NT2/D1 (cell line): ENCODE data around the gene EDAR.

Experiments used
- DNase-seq: peaks from one replicate; pipeline ENCODE4 v3.0.0-alpha.2; 2011; ENCODE audit warnings: low read depth, low spot score
- H3K27me3 ChIP-seq: 2 replicates; pipeline ENCODE4 v1.6.0; 2011; ENCODE audit warnings: mild to moderate bottlenecking; ENCODE audit not compliant: insufficient read length, insufficient read depth
- H3K36me3 ChIP-seq: 2 replicates; pipeline ENCODE4 v1.6.1; 2011; ENCODE audit warnings: mild to moderate bottlenecking, low read length, mixed read lengths; ENCODE audit not compliant: insufficient read depth, insufficient read length
- H3K4me1 ChIP-seq: 2 replicates; pipeline ENCODE4 v1.5.1; 2011; ENCODE audit not compliant: insufficient read depth, insufficient read length
- H3K4me3 ChIP-seq: 2 replicates; pipeline ENCODE4 v1.5.1; 2011; ENCODE audit warnings: low read depth; ENCODE audit not compliant: insufficient read length
- H3K9ac ChIP-seq: 2 replicates; pipeline ENCODE4 v1.6.0; 2011; ENCODE audit warnings: low read depth; ENCODE audit not compliant: insufficient read length
- H3K9me3 ChIP-seq: 2 replicates; pipeline ENCODE4 v1.5.1; 2011; ENCODE audit warnings: mild to moderate bottlenecking, low read length; ENCODE audit not compliant: insufficient read depth
- SUZ12 ChIP-seq: IDR thresholded peaks from 2 replicates; pipeline ENCODE4 v1.6.1; 2011; ENCODE audit not compliant: insufficient read length, insufficient read depth; ENCODE audit errors: extremely low read depth
- YY1 ChIP-seq: IDR thresholded peaks from 2 replicates; pipeline ENCODE4 v1.6.1; 2011; ENCODE audit not compliant: insufficient read length, insufficient read depth
- ZNF274 ChIP-seq: IDR thresholded peaks from 2 replicates; pipeline ENCODE4 v1.6.1; 2011; ENCODE audit warnings: mild to moderate bottlenecking, low read depth, low read length

The EDAR gene

GRCh38 chr2:108911401-108911800 is 77.6 kb downstream of the EDAR start:
- no peak overlapping the region for H3K9ac ChIP-seq
- TF ChIP-seq ZNF274 (no peak), YY1 (no peak), SUZ12 (no peak)
- no peaks in the 10 kb centered on the region for H3K27me3 ChIP-seq
- no peaks in the 10 kb centered on the region for H3K36me3 ChIP-seq
- no peak overlapping the region for H3K4me3 ChIP-seq
- no peaks in the 10 kb centered on the region for H3K4me1 ChIP-seq
- no peak for DNase-seq
- no peaks in the 10 kb centered on the region for H3K9me3 ChIP-seq

DNA sequence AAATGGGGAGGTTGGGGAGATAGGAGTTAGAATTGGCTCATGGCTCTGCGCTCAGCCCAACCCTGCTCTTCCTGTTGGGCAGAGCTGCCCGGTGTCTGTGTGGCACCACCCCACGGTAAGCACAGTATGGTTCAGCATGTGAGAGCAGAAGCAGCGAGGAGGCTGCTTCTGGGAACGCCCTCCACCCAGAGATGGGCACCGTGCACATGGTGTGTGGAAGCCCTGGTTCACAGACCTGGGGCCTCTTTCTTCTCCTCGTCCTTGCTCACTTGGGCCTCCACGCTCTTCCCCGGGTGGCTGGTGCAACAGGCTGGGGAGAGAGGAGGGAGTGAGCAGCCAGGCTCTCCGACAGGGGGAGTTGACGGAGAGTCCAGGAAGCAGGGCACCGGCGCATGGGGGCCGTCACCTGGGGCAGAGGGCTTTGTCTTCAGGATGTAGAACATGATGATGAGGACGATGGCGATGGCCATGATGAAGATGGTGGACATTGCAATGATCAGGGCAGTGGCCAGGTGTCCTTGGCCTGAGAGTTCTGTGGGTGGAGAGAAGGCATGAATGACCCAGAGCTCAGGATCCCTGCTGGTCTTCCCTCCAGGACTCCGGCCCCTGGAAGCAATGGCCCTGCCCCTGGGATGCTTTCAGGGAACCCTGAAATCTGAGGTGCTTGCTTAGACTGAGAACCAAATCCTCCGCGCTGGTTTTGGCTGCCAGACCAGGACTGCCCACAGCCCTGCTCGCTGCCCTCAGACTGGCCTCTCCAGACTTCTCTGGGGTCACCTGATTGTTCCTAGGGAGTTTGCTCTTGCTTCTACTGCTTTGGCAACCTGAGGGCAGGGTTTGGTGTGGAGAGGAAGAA is 78.3 kb downstream of the EDAR start:
- TF ChIP-seq SUZ12 (no peak), ZNF274 (no peak), YY1 (no peak)
- Histone ChIP-seq H3K4me1 (no peaks in the 10 kb centered on the region), H3K9me3 (no peaks in the 10 kb centered on the region), H3K27me3 (no peaks in the 10 kb centered on the region), H3K9ac (no peak overlapping the region), H3K36me3 (no peaks in the 10 kb centered on the region), H3K4me3 (no peak overlapping the region)
- no peak for DNase-seq

DNA sequence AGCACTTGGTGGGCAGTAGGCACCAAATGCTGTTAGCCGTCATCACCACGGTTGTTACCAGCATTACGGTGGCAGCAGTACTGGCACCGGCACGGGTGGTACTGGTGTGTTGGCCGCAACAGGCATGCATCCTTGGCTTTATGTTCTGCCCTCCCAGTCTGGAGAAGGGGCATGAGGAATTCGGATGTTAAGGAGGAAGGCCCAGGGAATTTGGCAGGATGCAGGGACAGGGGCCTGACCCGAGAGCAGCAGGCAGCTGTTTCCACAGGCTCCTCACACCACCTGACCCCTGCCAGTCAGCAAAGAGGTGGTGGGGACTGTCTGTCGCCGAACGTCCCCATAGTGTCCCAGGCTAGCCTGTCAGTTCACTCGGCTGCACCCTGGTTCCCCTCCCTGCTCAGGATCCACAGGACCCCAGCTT is 79.0 kb downstream of the EDAR start:
- no peak for DNase-seq
- H3K36me3 ChIP-seq, result no peaks in the 10 kb centered on the region
- H3K4me1 ChIP-seq, result no peaks in the 10 kb centered on the region
- TF ChIP-seq YY1 (no peak), SUZ12 (no peak), ZNF274 (no peak)
- no peak overlapping the region for H3K4me3 ChIP-seq
- no peaks in the 10 kb centered on the region for H3K9me3 ChIP-seq
- H3K27me3 ChIP-seq, result no peaks in the 10 kb centered on the region
- H3K9ac ChIP-seq, result no peak overlapping the region

DNA sequence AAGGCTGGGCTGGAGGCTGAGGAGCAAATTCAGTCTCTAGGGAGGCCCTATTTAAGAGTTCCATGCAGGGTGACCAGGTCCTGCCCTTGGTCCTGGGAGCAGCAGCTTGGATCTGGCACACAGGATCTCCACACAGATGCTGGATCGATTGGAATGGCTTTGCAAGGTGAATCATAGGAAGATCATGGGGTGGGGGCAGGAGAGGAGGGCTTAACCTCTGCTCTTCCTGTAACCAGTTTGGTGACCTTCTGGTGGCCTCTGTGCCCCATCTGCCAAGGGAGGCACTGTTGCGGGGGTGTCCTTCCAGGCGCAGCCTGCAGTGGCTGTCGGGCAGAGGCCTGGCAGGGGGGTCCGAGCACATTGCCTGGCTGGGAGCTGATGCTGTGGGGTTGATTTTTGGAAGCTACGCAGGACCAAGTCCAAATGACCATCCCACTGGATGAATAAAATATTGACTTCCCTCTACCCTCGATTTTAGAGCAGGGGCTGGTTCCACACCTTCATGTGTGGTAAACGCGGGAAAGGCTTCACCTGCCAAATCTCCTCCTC is 79.7 kb downstream of the EDAR start:
- Histone ChIP-seq H3K9me3 (no peaks in the 10 kb centered on the region), H3K4me1 (no peaks in the 10 kb centered on the region), H3K9ac (no peak overlapping the region), H3K27me3 (no peaks in the 10 kb centered on the region), H3K36me3 (no peaks in the 10 kb centered on the region), H3K4me3 (no peak overlapping the region)
- TF ChIP-seq ZNF274 (no peak), YY1 (no peak), SUZ12 (no peak)
- no peak for DNase-seq

- Histone ChIP-seq H3K4me3 (no peak overlapping the region), H3K27me3 (no peaks in the 10 kb centered on the region), H3K9me3 (no peaks in the 10 kb centered on the region), H3K9ac (no peak overlapping the region), H3K4me1 (no peaks in the 10 kb centered on the region), H3K36me3 (no peaks in the 10 kb centered on the region)
- no peak for DNase-seq
- no peak for TF ChIP-seq YY1
- TF ChIP-seq SUZ12, result no peak
- no peak for TF ChIP-seq ZNF274
Measured at GRCh38 chr2:108908713-108909070, 80.3 kb downstream of the EDAR start.

- Histone ChIP-seq H3K36me3 (no peaks in the 10 kb centered on the region), H3K4me3 (no peak overlapping the region), H3K4me1 (no peaks in the 10 kb centered on the region), H3K9ac (no peak overlapping the region), H3K9me3 (no peaks in the 10 kb centered on the region), H3K27me3 (no peaks in the 10 kb centered on the region)
- DNase-seq, result no peak
- TF ChIP-seq SUZ12, result no peak
- no peak for TF ChIP-seq YY1
- no peak for TF ChIP-seq ZNF274
Measured at GRCh38 chr2:108907822-108908712, 81.0 kb downstream of the EDAR start.
